NCI-H2171 treated with DMSO at 0.1 percent for 48 hours (cell line): ENCODE data around the gene BAIAP2L2.
A peak's percentile ranks its signal among the peaks of the same experiment; 100 is the strongest.
"Not testable (repeated sequence)": the region's sequence is repeated elsewhere in the genome, so short reads cannot be mapped to it uniquely, and the experiment has no call there.

Experiments used
- DNase-seq: peaks from one replicate; lab custom pipeline; 2025; lab: John Stamatoyannopoulos, UW

Gene BAIAP2L2

DNA sequence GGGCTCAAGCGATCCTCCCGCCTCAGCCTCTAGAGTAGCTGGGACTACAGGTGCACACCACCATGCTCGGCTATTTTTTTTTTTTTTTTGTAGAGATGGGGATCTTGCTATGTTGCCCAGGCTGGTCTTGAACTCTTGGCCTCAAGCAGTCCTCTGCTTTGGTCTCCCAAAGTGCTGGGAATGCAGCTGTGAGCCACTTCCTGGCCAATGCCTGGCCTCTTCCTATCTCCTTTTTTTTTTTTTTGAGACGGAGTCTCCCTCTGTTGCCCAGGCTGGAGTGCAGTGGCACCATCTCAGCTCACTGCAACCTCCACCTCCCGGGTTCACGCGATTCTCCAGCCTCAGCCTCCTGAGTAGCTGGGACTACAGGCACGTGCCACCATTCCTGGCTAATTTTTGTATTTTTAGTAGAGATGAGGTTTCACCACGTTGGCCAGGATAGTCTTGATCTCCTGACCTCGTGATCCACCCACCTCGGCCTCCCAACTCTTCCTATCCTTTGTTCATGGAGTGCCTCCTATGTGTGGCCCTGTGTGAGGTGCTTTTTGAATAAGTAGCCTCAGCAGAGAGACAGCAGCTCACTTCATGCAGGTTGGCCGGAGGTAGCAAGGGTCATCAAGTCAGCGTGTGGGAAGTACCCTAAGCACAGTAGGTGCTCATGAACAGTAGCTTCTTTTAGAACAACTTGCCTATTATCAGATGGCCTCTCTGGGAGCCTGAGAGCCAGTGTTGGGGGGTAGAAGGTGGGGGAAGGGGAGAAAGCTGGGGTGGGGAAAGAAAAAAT is 72.9 kb downstream of the BAIAP2L2 start:
- DNase-seq = not testable (repeated sequence)

GRCh38 chr22:38036392-38037062 is 74.0 kb downstream of the BAIAP2L2 start:
- no peak for DNase-seq

GRCh38 chr22:38035530-38035885 is 75.0 kb downstream of the BAIAP2L2 start:
- DNase-seq = peak; percentile 79
